HepG2 (cell line): ENCODE data around the gene SLC30A4. TPM values are rescaled to one million over a fixed set of nuclear protein-coding genes. Genes with fewer than 3 reads are reported as not detected.
"Not testable (repeated sequence)": the region's sequence is repeated elsewhere in the genome, so short reads cannot be mapped to it uniquely, and the experiment has no call there.

Source experiments
- ATAC-seq: fragments of 200-7000 bp; cut with Tn5 transposase; 3 replicates; pipeline ENCODE4 v1.9.1; 2020; ENCODE audit warnings: mild to moderate bottlenecking, moderate library complexity
- BruUV-seq: library from RNA; stranded (reverse); fragments of 400-500 nt; replicated peaks from 2 replicates; lab custom pipeline; 2021; lab: Mats Ljungman, UMichigan
- CTCF ChIA-PET: fragments of 300-600 bp; formaldehyde crosslinking; extraction: SDS; loops from one replicate; lab custom pipeline; 2021; ENCODE audit warnings: low total read pairs, inconsistent platforms, low intra/inter-chr PET ratio; lab: Yijun Ruan, JAX
- POLR2A ChIA-PET: fragments of 350-600 bp; sonication (Branson Sonifier 250); formaldehyde crosslinking; loops from one replicate; lab custom pipeline; 2020; ENCODE audit warnings: antibody characterized with exemption, inconsistent platforms; lab: Yijun Ruan, JAX
- DNase-seq: peaks from one replicate; pipeline ENCODE4 v3.0.0-alpha.2; 2015; ENCODE audit warnings: low spot score
- FAIRE-seq: peaks from 3 replicates; lab custom pipeline; 2011; peaks lifted over from hg19 to GRCh38; lab: Jason Lieb, UNC
- H2AFZ ChIP-seq: one replicate; pipeline ENCODE4 v1.6.1; 2011; ENCODE audit warnings: low read length, inconsistent platforms
- H3K27ac ChIP-seq: fragments of 300-600 bp; 3 replicates; pipeline ENCODE4 v1.8.0; 2011; ENCODE audit warnings: mixed run types, mild to moderate bottlenecking, mixed read lengths, low read length, inconsistent platforms; ENCODE audit not compliant: insufficient read depth; ENCODE audit errors: extremely low read length
- H3K27me3 ChIP-seq, 2 experiments: fragments of 200-600 bp in 1 of 2; 2 replicates in 1 of 2; 3 replicates in 1 of 2; pipeline versions ENCODE4 v1.6.0 to v1.8.0; 2011; ENCODE audit warnings: low read length in 2 of 2, mild to moderate bottlenecking in 2 of 2, moderate library complexity in 2 of 2, inconsistent platforms in 1 of 2; ENCODE audit not compliant: insufficient read depth in 2 of 2, control insufficient read depth in 1 of 2
- H3K36me3 ChIP-seq, 2 experiments: fragments of 200-600 bp in 1 of 2; replicated peaks in 1 of 2; 2 replicates in 1 of 2; 3 replicates in 1 of 2; pipeline versions ENCODE4 v1.5.1 to v1.8.0; 2011; ENCODE audit warnings: low read length in 2 of 2, inconsistent platforms in 1 of 2; ENCODE audit not compliant: insufficient read depth in 2 of 2, control insufficient read depth in 1 of 2
- H3K4me1 ChIP-seq: 2 replicates; pipeline ENCODE4 v1.5.1; 2012; ENCODE audit warnings: low read length, inconsistent platforms; ENCODE audit not compliant: insufficient read depth
- H3K4me2 ChIP-seq: 2 replicates; pipeline ENCODE4 v1.6.0; 2011; ENCODE audit warnings: low read depth, low read length, inconsistent platforms
- H3K4me3 ChIP-seq, 3 experiments: fragments of 200-600 bp in 1 of 3; sonication (generic), shearing (Covaris generic) in 1 of 3; replicated peaks in 1 of 3; 2 replicates each; pipeline ENCODE4 v1.5.1; 2011 to 2016; ENCODE audit warnings: low read length in 3 of 3, inconsistent platforms in 2 of 3, low read depth in 2 of 3, mild to moderate bottlenecking in 2 of 3, control low read depth in 1 of 3, mixed read lengths in 1 of 3; ENCODE audit not compliant: insufficient read depth in 1 of 3
- H3K79me2 ChIP-seq: one replicate; pipeline ENCODE4 v1.6.1; 2011; ENCODE audit warnings: low read length, inconsistent platforms; ENCODE audit not compliant: insufficient read depth
- H3K9ac ChIP-seq: 2 replicates; pipeline ENCODE4 v1.6.0; 2011; ENCODE audit warnings: mild to moderate bottlenecking, low read depth, low read length, inconsistent platforms; ENCODE audit not compliant: insufficient read depth
- H3K9me3 ChIP-seq: 2 replicates; pipeline ENCODE4 v1.5.1; 2012; ENCODE audit warnings: mild to moderate bottlenecking, low read length
- H4K20me1 ChIP-seq: 2 replicates; pipeline ENCODE4 v1.6.0; 2011; ENCODE audit warnings: inconsistent platforms, mild to moderate bottlenecking, low read length, moderate library complexity; ENCODE audit not compliant: insufficient read depth
- E2F5 ChIP-seq: sonication (generic); formaldehyde crosslinking; conservative IDR thresholded peaks from 2 replicates; pipeline ENCODE4 v1.4.0; 2020; ENCODE audit warnings: missing genetic modification reagents
- PATZ1 ChIP-seq: sonication (generic); formaldehyde crosslinking; IDR thresholded peaks from 2 replicates; pipeline ENCODE4 v1.4.0; 2020; ENCODE audit warnings: missing genetic modification reagents
- SP140L ChIP-seq: sonication (generic); formaldehyde crosslinking; IDR thresholded peaks from 2 replicates; pipeline ENCODE4 v1.4.0; 2020; ENCODE audit warnings: missing genetic modification reagents, borderline replicate concordance
- TARDBP ChIP-seq: sonication (generic); formaldehyde crosslinking; IDR thresholded peaks from 2 replicates; pipeline ENCODE4 v1.8.0; 2022; ENCODE audit warnings: mild to moderate bottlenecking, missing genetic modification reagents
- ZBED4 ChIP-seq: sonication (generic); formaldehyde crosslinking; IDR thresholded peaks from 2 replicates; pipeline ENCODE4 v1.4.0; 2020; ENCODE audit warnings: missing genetic modification reagents, borderline replicate concordance
- ZNF264 ChIP-seq: sonication (generic); formaldehyde crosslinking; IDR thresholded peaks from 2 replicates; pipeline ENCODE4 v1.4.0; 2020; ENCODE audit warnings: missing genetic modification reagents
- ZNF510 ChIP-seq: sonication (generic); formaldehyde crosslinking; IDR thresholded peaks from 2 replicates; pipeline ENCODE4 v1.4.0; 2020; ENCODE audit warnings: low read depth, mild to moderate bottlenecking, missing genetic modification reagents
- WGBS: methylation state at CpG from one replicate; pipeline ENCODE4 v1.1.6; 2017; ENCODE audit warnings: low lambda C conversion rate; 5-methylcytosine and 5-hydroxymethylcytosine counted together
- in situ Hi-C: cut with HindIII; loops from 2 replicates; pipeline ENCODE4 v1.10.0; 2017; ENCODE audit warnings: low pct_unique_long_range_greater_than_20kb; ENCODE audit not compliant: extremely low pct_ligation_motif_present
- intact Hi-C: fragments of 100-400 bp; cut with micrococcal nuclease; formaldehyde crosslinking; loops from one replicate; pipeline ENCODE4 v1.10.0; 2022; ENCODE audit not compliant: unreplicated experiment
- polyA plus RNA-seq, 8 experiments: library from polyadenylated mRNA; depleted of rRNA in 3 of 8; stranded (reverse) in 7 of 8; unstranded in 1 of 8; fragments of >200 nt; fragmentation: Illumina TruSeq in 4 of 8; extraction: Trizol in 4 of 8; gene quantifications; 2 replicates each; pipeline versions ENCODE4 v1.2.1 to v1.2.3, GENCODE V29; 2011 to 2016; ENCODE audit warnings: low read depth in 4 of 8, missing spikeins in 1 of 8, mixed read lengths in 1 of 8; ENCODE audit not compliant: insufficient read depth in 1 of 8
- total RNA-seq, 5 experiments: library from RNA; depleted of rRNA; stranded (reverse); fragments of >200 nt; fragmentation: Illumina TruSeq; extraction: Trizol; gene quantifications; 2 replicates each; pipeline ENCODE4 v1.2.3, GENCODE V29; 2016; ENCODE audit warnings: low read depth in 1 of 5

Gene SLC30A4
- total and polyA plus RNA-seq, 2 of the 13 experiments (the other 11 are each of a cell fraction or from before 2014, with no cell fraction given): 0.01 to 0.04 TPM

- TF ChIP-seq ZBED4 (CRISPR knock-in tag) (no peak), ZNF264 (CRISPR knock-in tag) (no peak), ZNF510 (no peak), E2F5 (CRISPR knock-in tag) (no peak), TARDBP (CRISPR knock-in tag) (no peak), SP140L (CRISPR knock-in tag) (no peak), PATZ1 (CRISPR knock-in tag) (no peak)
Measured at GRCh38 chr15:45534821-45535220, 12.3 kb upstream of the SLC30A4 start (continued).

- H3K4me2 ChIP-seq, CTCF ChIA-PET, in situ Hi-C loops, intact Hi-C loops, H3K27ac ChIP-seq, BruUV-seq, ATAC-seq, POLR2A ChIA-PET, H3K4me1 ChIP-seq, DNase-seq, H3K36me3 ChIP-seq, H3K79me2 ChIP-seq, H3K9me3 ChIP-seq, H4K20me1 ChIP-seq, H3K9ac ChIP-seq, H3K4me3 ChIP-seq, FAIRE-seq, H2AFZ ChIP-seq: not testable (repeated sequence)
- 3% methylated on average over 3 of the region's 3 CpGs for WGBS
- peaks cover 0 to 26% of the 10 kb centered on the region in 2 experiments; a peak in 2 of 5 replicates for H3K27me3 ChIP-seq
Measured at GRCh38 chr15:45532892-45533291, 10.3 kb upstream of the SLC30A4 start.
